Panc1 (cell line): ENCODE measurements around the gene EVI2A. TPM values are rescaled to one million over a fixed set of nuclear protein-coding genes. Genes with fewer than 3 reads are reported as not detected.

ENCODE experiments used
- ATAC-seq: fragments of 200-7000 bp; cut with Tn5 transposase; 2 replicates; pipeline ENCODE4 v1.9.1; 2020; ENCODE audit warnings: mild to moderate bottlenecking, moderate library complexity
- BruUV-seq: library from RNA; stranded (reverse); fragments of 400-500 nt; replicated peaks from 2 replicates; lab custom pipeline; 2021; lab: Mats Ljungman, UMichigan
- CTCF ChIA-PET: fragments of 300-600 bp; sonication (Branson Sonifier 250); formaldehyde crosslinking; loops from one replicate; lab custom pipeline; 2022; ENCODE audit warnings: antibody characterized with exemption; lab: Charles Lee
- POLR2A ChIA-PET: fragments of 300-600 bp; sonication (Branson Sonifier 250); formaldehyde crosslinking; loops from one replicate; lab custom pipeline; 2022; ENCODE audit warnings: antibody characterized with exemption; lab: Charles Lee
- DNase-seq: peaks from one replicate; pipeline ENCODE4 v3.0.0-alpha.2; 2010; ENCODE audit warnings: low read depth, low spot score
- H3K27ac ChIP-seq: 2 replicates; pipeline ENCODE4 v1.5.1; 2011; ENCODE audit warnings: mild to moderate bottlenecking, low read length, inconsistent platforms
- H3K27me3 ChIP-seq: fragments of 200-500 bp; sonication (Bioruptor generic); 2 replicates; pipeline ENCODE4 v1.6.0; 2014; ENCODE audit warnings: low read length, inconsistent platforms; ENCODE audit not compliant: control insufficient read depth, insufficient read depth
- H3K36me3 ChIP-seq: fragments of 200-500 bp; sonication (Bioruptor generic); 2 replicates; pipeline ENCODE4 v1.5.1; 2014; ENCODE audit warnings: inconsistent platforms, mild to moderate bottlenecking, low read length, moderate library complexity; ENCODE audit not compliant: control insufficient read depth, insufficient read depth
- H3K4me1 ChIP-seq: 2 replicates; pipeline ENCODE4 v1.5.1; 2011; ENCODE audit warnings: inconsistent platforms, mild to moderate bottlenecking, low read length, moderate library complexity; ENCODE audit not compliant: control insufficient read depth, insufficient read depth
- H3K4me3 ChIP-seq, 2 experiments: 2 replicates each; pipeline ENCODE4 v1.5.1; 2011 to 2012; ENCODE audit warnings: low read depth in 2 of 2, low read length in 2 of 2, mild to moderate bottlenecking in 2 of 2, inconsistent platforms in 1 of 2, moderate library complexity in 1 of 2
- H3K9me3 ChIP-seq: fragments of 200-500 bp; sonication (Bioruptor generic); 2 replicates; pipeline ENCODE4 v1.5.1; 2014; ENCODE audit warnings: low read depth, mild to moderate bottlenecking, inconsistent platforms, low read length, moderate library complexity; ENCODE audit not compliant: control insufficient read depth, insufficient read depth
- POLR2AphosphoS5 ChIP-seq: IDR thresholded peaks from 2 replicates; pipeline ENCODE4 v1.6.1; 2012; ENCODE audit warnings: mild to moderate bottlenecking, low read depth, low read length, moderate library complexity
- SIN3A ChIP-seq: IDR thresholded peaks from 2 replicates; pipeline ENCODE4 v1.6.1; 2012; ENCODE audit warnings: low read depth, mild to moderate bottlenecking, low read length, moderate library complexity, borderline replicate concordance; ENCODE audit not compliant: insufficient read depth
- TCF7L2 ChIP-seq: IDR thresholded peaks from 2 replicates; pipeline ENCODE4 v1.6.1; 2011; ENCODE audit warnings: mild to moderate bottlenecking, low read depth, low read length, inconsistent platforms
- in situ Hi-C: cut with HindIII; loops from 2 replicates; pipeline ENCODE4 v1.10.0; 2016; ENCODE audit warnings: low sequenced_read_pairs, low pct_unique_long_range_greater_than_20kb
- intact Hi-C: fragments of 100-400 bp; cut with micrococcal nuclease; formaldehyde crosslinking; loops from one replicate; pipeline ENCODE4 v1.10.0; 2022; ENCODE audit not compliant: unreplicated experiment
- total RNA-seq: library from RNA; stranded (reverse); gene quantifications from one replicate; pipeline ENCODE4 v1.2.1, GENCODE V29; 2021; ENCODE audit not compliant: unreplicated experiment
- TF ChIP-seq, protein P1 (sequence below), 2 experiments: IDR thresholded peaks; 2 replicates each; pipeline ENCODE4 v1.6.1; 2011 to 2012; ENCODE audit warnings: low read depth in 2 of 2, control low read depth in 1 of 2, low read length in 1 of 2, mild to moderate bottlenecking in 1 of 2, moderate library complexity in 1 of 2; ENCODE audit not compliant: insufficient read depth in 1 of 2
- TF ChIP-seq, protein P2 (sequence below): fragments of 450-650 bp; IDR thresholded peaks from 2 replicates; pipeline ENCODE4 v1.5.1; 2017; ENCODE audit warnings: mild to moderate bottlenecking

Gene EVI2A
- total RNA-seq, 1 experiment from 2014 or later: not detected

DNA sequence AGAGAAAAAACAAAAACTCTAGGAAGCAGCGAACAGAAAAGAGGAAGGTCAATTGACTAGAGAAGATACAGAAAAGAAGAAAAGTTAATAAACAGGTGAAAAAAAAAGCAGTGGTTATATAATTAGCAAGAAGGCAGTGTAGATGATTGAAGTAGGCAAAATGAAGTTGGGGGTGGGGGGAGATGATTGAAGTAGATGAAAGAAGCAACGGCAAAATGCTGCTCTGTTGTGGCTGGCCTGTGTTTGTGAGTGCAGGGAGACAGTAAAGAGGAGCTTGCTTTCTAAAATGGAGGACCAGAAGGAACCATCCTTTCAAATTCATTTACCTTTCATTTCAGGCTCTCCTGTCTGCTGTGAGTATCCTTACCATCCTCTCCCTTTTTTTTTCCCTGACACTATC is 11.2 kb downstream of the EVI2A start:
- H3K27ac ChIP-seq: no peak overlapping the region
- POLR2A ChIA-PET: no interaction called here
- H3K27me3 ChIP-seq: no peaks in the 10 kb centered on the region
- H3K9me3 ChIP-seq: no peaks in the 10 kb centered on the region
- CTCF ChIA-PET: no interaction called here
- intact Hi-C loops (no loop called here), in situ Hi-C loops (no loop called here)
- 0 out of 2 replicates have a peak, but pooled peaks cover 4% of the 10 kb centered on the region for H3K4me1 ChIP-seq
- H3K36me3 ChIP-seq: no peaks in the 10 kb centered on the region
- TSS peak; percentile 24 for BruUV-seq
- TF ChIP-seq, protein P1, sequence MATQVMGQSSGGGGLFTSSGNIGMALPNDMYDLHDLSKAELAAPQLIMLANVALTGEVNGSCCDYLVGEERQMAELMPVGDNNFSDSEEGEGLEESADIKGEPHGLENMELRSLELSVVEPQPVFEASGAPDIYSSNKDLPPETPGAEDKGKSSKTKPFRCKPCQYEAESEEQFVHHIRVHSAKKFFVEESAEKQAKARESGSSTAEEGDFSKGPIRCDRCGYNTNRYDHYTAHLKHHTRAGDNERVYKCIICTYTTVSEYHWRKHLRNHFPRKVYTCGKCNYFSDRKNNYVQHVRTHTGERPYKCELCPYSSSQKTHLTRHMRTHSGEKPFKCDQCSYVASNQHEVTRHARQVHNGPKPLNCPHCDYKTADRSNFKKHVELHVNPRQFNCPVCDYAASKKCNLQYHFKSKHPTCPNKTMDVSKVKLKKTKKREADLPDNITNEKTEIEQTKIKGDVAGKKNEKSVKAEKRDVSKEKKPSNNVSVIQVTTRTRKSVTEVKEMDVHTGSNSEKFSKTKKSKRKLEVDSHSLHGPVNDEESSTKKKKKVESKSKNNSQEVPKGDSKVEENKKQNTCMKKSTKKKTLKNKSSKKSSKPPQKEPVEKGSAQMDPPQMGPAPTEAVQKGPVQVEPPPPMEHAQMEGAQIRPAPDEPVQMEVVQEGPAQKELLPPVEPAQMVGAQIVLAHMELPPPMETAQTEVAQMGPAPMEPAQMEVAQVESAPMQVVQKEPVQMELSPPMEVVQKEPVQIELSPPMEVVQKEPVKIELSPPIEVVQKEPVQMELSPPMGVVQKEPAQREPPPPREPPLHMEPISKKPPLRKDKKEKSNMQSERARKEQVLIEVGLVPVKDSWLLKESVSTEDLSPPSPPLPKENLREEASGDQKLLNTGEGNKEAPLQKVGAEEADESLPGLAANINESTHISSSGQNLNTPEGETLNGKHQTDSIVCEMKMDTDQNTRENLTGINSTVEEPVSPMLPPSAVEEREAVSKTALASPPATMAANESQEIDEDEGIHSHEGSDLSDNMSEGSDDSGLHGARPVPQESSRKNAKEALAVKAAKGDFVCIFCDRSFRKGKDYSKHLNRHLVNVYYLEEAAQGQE (IDR thresholded peaks at IDR 0.05; ENCODE audit: insufficient read depth in 1 of 2, low read depth in 2 of 2, low read length in 1 of 2): no peak
- TF ChIP-seq, protein P2, sequence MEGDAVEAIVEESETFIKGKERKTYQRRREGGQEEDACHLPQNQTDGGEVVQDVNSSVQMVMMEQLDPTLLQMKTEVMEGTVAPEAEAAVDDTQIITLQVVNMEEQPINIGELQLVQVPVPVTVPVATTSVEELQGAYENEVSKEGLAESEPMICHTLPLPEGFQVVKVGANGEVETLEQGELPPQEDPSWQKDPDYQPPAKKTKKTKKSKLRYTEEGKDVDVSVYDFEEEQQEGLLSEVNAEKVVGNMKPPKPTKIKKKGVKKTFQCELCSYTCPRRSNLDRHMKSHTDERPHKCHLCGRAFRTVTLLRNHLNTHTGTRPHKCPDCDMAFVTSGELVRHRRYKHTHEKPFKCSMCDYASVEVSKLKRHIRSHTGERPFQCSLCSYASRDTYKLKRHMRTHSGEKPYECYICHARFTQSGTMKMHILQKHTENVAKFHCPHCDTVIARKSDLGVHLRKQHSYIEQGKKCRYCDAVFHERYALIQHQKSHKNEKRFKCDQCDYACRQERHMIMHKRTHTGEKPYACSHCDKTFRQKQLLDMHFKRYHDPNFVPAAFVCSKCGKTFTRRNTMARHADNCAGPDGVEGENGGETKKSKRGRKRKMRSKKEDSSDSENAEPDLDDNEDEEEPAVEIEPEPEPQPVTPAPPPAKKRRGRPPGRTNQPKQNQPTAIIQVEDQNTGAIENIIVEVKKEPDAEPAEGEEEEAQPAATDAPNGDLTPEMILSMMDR: no peak
- TF ChIP-seq SIN3A (no peak), POLR2AphosphoS5 (no peak), TCF7L2 (no peak)
- ATAC-seq: no peak
- H3K4me3 ChIP-seq: no peak overlapping the region
- DNase-seq: no peak

DNA sequence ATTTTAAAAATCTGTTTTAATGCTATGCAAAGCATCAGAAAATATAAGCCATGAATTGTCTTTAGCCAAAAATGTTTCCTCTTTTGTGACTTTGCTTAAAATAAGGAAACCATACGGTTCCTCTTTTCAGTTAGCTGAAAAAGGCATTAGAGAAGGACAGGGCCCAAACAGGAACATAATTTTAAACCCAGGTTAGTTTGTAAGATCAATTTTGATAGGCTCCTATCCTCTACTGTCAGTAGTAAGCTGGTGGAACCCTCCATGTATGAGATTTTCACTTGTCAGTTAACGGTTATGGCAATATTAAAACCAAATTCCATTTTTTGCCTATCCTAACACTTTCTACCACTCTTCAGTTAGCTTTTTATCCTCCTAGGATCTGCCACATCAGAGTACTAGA is 11.9 kb downstream of the EVI2A start:
- DNase-seq (no peak), ATAC-seq (no peak)
- H3K27me3 ChIP-seq: no peaks in the 10 kb centered on the region
- CTCF ChIA-PET: no interaction called here
- TF ChIP-seq TCF7L2: no peak
- TF ChIP-seq, protein P1 (IDR thresholded peaks at IDR 0.05; ENCODE audit: insufficient read depth in 1 of 2, low read depth in 2 of 2, low read length in 1 of 2): no peak
- H3K4me1 ChIP-seq: 0 out of 2 replicates have a peak, but pooled peaks cover 4% of the 10 kb centered on the region
- in situ Hi-C loops (no loop called here), intact Hi-C loops (no loop called here)
- no peak overlapping the region for H3K4me3 ChIP-seq
- H3K9me3 ChIP-seq: no peaks in the 10 kb centered on the region
- BruUV-seq: no TSS peak
- POLR2A ChIA-PET: no interaction called here
- no peaks in the 10 kb centered on the region for H3K36me3 ChIP-seq
- H3K27ac ChIP-seq: no peak overlapping the region
